ENCODE data around the gene POC1A. TPM values are rescaled to one million over a fixed set of nuclear protein-coding genes. Genes with fewer than 3 reads are reported as not detected.

Gene POC1A
- total RNA-seq, 1 experiment from 2014 or later, result 32.2 TPM

- POLR2A ChIA-PET, result no interaction called here
- Mint-ChIP-seq H3K36me3 (ENCODE audit: insufficient read depth, unreplicated experiment) (no peaks in the 10 kb centered on the region), H3K27ac (ENCODE audit: unreplicated experiment) (no peak overlapping the region), H3K4me1 (ENCODE audit: low read depth, unreplicated experiment) (peaks cover 6% of the 10 kb centered on the region), H3K9me3 (ENCODE audit: unreplicated experiment) (no peaks in the 10 kb centered on the region), H3K27me3 (ENCODE audit: insufficient read depth, unreplicated experiment) (no peaks in the 10 kb centered on the region), H3K4me3 (ENCODE audit: unreplicated experiment) (no peak overlapping the region)
- no peak for TF ChIP-seq CTCF (IDR thresholded peaks at IDR 0.05; ENCODE audit: insufficient read depth in 1 of 2, low read depth in 1 of 2, low read length in 1 of 2, severe bottlenecking in 1 of 2, unreplicated experiment in 1 of 2)
- H3K27me3 ChIP-seq (replicated peaks; ENCODE audit: control insufficient read depth, insufficient read depth, low read length), result no peaks in the 10 kb centered on the region
- CTCF ChIA-PET, result no interaction called here
- DNase-seq, result no peak
- intact Hi-C loops (cut with micrococcal nuclease; ENCODE audit: unreplicated experiment), result no loop called here
- no TSS peak for BruUV-seq (replicated peaks)
- H3K36me3 ChIP-seq (ENCODE audit: control insufficient read depth, insufficient read depth, low read length), result no peaks in the 10 kb centered on the region
- H3K9me3 ChIP-seq, result no peaks in the 10 kb centered on the region
- no peak overlapping the region for H3K4me3 ChIP-seq (ENCODE audit: low read depth, low read length)
- peaks cover 18% of the 10 kb centered on the region for H3K4me1 ChIP-seq
Measured at GRCh38 chr3:52185311-52185710, 31.1 kb upstream of the POC1A start.

- H3K9me3 ChIP-seq, result no peaks in the 10 kb centered on the region
- H3K27me3 ChIP-seq (replicated peaks; ENCODE audit: control insufficient read depth, insufficient read depth, low read length), result no peaks in the 10 kb centered on the region
- Mint-ChIP-seq H3K9me3 (ENCODE audit: unreplicated experiment) (no peaks in the 10 kb centered on the region), H3K27me3 (ENCODE audit: insufficient read depth, unreplicated experiment) (no peaks in the 10 kb centered on the region), H3K4me1 (ENCODE audit: low read depth, unreplicated experiment) (peaks cover 6% of the 10 kb centered on the region), H3K36me3 (ENCODE audit: insufficient read depth, unreplicated experiment) (no peaks in the 10 kb centered on the region), H3K4me3 (ENCODE audit: unreplicated experiment) (no peak overlapping the region), H3K27ac (ENCODE audit: unreplicated experiment) (no peak overlapping the region)
- H3K36me3 ChIP-seq (ENCODE audit: control insufficient read depth, insufficient read depth, low read length), result no peaks in the 10 kb centered on the region
- intact Hi-C loops (cut with micrococcal nuclease; ENCODE audit: unreplicated experiment), result no loop called here
- H3K4me1 ChIP-seq, result peaks cover 16% of the 10 kb centered on the region
- H3K4me3 ChIP-seq (ENCODE audit: low read depth, low read length), result no peak overlapping the region
- no peak for DNase-seq
- ChIA-PET CTCF (no interaction called here), POLR2A (interaction anchor here (0.7 to 0.8 kb wide), 2 partner anchors 30 to 1835 kb away, joined by 8 to 11 read pairs; partner anchors contain the start of gene POC1A)
- no TSS peak for BruUV-seq (replicated peaks)
- no peak for TF ChIP-seq CTCF (IDR thresholded peaks at IDR 0.05; ENCODE audit: insufficient read depth in 1 of 2, low read depth in 1 of 2, low read length in 1 of 2, severe bottlenecking in 1 of 2, unreplicated experiment in 1 of 2)
Measured at GRCh38 chr3:52184690-52185089, 30.5 kb upstream of the POC1A start.

DNA sequence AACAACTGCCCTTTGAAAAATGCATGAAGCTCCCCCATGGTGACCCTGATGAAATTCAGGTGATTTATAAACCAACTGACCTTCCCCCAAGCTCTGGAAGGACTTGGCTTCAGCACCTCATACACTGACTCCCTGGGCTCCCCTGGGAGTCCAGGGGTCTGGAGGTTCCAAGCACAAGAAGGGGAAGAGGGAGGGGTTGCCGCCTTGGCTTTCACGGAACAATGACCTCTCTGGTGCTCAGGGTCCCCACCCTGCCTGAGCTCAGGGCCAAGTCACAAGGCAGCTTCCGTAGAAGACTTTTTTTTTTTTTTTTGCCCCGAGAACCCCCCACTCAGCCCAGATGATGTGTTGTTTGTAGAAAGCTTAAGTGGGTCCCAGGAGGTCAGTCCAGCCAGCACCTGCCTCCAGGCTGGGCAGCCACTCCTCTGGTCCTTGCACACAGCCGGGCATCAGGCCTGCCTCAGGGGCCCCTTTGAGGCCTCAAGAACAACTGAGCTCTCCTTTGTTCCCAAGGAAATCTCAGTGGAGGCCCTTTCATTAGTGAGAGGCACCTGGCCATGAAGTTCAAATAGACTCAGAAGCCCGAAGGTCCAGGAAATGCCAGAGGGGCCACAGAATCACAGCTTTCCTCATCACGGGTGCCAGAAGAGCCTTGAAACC is 29.7 kb upstream of the POC1A start:
- ChIA-PET POLR2A (interaction anchor here (0.7 to 0.8 kb wide), 2 partner anchors 29 to 1834 kb away, joined by 8 to 11 read pairs; partner anchors contain the start of gene POC1A), CTCF (interaction anchor here (0.6 to 0.9 kb wide), 2 partner anchors 9 to 474 kb away, joined by 4 to 5 read pairs; no protein-coding TSS in a partner anchor)
- Mint-ChIP-seq H3K9me3 (ENCODE audit: unreplicated experiment) (no peaks in the 10 kb centered on the region), H3K27ac (ENCODE audit: unreplicated experiment) (no peak overlapping the region), H3K4me3 (ENCODE audit: unreplicated experiment) (no peak overlapping the region), H3K4me1 (ENCODE audit: low read depth, unreplicated experiment) (peaks cover 3% of the 10 kb centered on the region), H3K36me3 (ENCODE audit: insufficient read depth, unreplicated experiment) (no peaks in the 10 kb centered on the region), H3K27me3 (ENCODE audit: insufficient read depth, unreplicated experiment) (no peaks in the 10 kb centered on the region)
- Histone ChIP-seq H3K9me3 (no peaks in the 10 kb centered on the region), H3K36me3 (ENCODE audit: control insufficient read depth, insufficient read depth, low read length) (no peaks in the 10 kb centered on the region), H3K27me3 (replicated peaks; ENCODE audit: control insufficient read depth, insufficient read depth, low read length) (no peaks in the 10 kb centered on the region), H3K4me1 (peaks cover 8% of the 10 kb centered on the region), H3K4me3 (ENCODE audit: low read depth, low read length) (no peak overlapping the region)
- no TSS peak for BruUV-seq (replicated peaks)
- no peak for DNase-seq
- intact Hi-C loops (cut with micrococcal nuclease; ENCODE audit: unreplicated experiment), result no loop called here
- no peak for TF ChIP-seq CTCF (IDR thresholded peaks at IDR 0.05; ENCODE audit: insufficient read depth in 1 of 2, low read depth in 1 of 2, low read length in 1 of 2, severe bottlenecking in 1 of 2, unreplicated experiment in 1 of 2)

All from Caco-2 (cell line).